NCI-H524 treated with DMSO at 0.1 percent for 48 hours (cell line): ENCODE results near the gene DOK3.

Experiments
- DNase-seq: peaks from one replicate; lab custom pipeline; 2025; lab: John Stamatoyannopoulos, UW

DOK3 gene

DNA sequence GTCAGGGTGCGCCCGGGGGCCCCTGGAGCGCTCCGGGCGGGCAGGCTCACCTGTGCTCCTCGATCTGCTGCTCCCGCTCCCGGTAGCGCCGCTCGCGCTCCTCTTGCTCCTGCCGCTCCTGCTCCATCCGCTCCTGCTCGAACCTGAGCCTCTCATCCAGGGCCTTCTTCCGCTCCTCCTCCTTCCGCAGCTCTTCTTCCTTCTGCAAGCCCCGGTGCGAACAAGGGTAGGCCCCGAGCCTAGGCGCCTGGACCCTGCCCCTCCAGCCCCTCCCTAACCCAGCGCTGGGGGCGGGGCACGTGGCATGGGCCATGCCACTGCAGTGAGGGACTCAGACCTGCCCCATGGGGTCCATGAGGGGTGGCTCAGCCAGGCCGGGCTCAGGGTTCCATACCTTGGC is 42.8 kb downstream of the DOK3 start:
- no peak for DNase-seq

DNA sequence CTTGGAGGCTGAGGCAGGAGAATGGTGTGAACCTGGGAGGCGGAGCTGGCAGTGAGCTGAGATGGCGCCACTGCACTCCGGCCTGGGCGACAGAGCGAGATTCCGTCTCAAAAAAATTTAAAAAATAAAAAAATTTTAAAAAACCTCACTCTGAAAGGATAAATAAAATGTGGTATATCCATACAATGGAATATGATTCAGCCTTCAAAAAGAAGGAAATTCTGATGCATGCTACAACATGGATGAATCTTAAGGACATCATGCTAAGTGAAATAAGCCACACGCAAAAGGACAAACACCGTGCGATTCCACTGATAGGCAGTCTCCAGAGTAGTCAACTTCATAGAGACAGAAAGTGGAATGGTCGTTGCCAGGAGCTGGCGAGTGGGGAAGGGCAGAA is 44.6 kb downstream of the DOK3 start:
- no peak for DNase-seq

DNA sequence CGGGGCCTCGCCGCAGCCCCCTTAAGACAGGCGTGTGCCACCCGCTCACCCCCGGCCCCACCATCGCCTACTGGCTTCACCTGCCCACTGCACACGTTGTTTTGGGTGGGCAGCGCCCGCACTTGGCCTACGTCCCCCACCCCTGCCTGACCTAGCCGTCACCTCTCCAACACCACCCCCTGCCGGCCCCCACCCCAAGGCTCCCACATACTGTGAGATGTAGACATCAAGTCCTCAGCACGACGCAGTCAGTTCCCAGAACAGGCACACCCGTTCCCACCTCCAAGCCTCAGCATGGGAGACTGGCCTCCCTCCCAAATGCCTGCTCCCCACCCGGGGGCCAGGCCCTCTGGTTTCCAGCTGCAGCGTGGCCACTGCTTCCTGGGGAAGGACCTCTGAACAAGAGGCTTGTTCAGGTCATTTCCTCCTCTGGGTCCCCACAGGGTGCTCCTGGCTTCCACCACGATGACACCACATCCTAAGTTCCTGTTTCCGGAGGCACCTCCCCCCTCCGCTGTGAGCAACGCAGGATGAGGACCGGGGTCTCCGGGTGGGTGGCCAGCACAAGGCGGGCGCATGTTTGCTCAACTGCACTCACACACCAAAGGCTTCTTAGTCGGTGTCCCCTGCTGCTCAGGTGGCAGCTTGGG is 47.5 kb downstream of the DOK3 start:
- DNase-seq: no peak

DNA sequence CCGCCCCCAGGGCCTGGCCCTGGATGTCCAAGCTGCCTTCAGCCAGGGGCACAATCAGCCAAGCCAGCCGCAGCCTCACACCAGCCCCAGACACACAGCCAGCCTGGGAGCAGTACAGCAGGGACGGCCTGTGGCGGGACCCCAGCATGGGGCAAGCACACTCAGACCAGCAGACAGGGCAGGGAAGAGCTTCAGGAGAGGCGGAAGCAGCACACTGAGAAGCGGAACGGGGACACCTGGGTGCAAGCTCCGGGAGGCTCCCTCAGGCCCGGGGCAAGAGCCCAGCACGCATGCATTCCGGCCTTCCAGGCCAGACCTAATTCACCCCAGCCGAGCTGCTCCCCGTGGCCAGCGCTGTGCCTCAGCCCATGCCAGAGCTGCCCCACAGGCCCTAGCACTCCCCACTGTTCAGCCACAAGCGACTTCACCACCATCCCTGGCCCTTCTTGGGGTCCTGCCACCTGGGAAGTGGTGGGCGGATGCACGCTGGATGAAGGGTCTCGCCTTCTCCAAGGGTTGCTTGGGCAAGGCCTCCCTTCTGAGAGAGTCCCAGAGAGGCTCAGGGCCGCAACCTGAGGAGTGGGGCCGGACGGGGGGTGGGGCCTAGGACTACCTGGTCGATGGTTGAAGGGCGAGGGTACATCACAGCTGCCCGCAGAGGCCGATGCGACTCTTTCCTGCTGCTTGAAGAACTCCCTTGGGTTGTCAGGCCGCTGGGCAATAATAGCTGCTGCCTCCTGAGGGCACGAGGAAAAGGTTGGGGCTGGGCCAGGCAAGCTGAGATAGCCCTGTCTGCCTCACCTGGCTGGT is 49.6 kb downstream of the DOK3 start:
- DNase-seq: no peak

DNA sequence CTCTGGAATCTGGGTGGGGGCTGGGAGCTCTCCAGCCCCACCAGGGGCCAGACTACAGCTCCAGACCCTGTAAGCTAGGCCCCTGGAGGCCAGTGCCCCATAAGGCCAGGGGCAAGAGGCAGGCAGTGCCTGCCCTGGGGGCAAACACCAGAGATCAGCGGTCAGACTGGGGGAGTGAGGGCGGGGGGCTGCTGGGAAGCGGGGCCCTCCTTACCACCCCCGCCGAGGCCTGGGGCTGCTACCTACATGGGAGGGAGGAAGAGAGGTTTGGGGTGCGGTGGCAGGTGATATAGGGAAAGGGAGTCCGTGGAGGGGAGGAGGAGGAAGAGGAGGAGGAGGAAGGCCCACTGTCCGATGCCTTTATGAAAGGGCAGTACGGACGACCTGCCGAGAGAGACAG is 50.3 kb downstream of the DOK3 start:
- no peak for DNase-seq

DNA sequence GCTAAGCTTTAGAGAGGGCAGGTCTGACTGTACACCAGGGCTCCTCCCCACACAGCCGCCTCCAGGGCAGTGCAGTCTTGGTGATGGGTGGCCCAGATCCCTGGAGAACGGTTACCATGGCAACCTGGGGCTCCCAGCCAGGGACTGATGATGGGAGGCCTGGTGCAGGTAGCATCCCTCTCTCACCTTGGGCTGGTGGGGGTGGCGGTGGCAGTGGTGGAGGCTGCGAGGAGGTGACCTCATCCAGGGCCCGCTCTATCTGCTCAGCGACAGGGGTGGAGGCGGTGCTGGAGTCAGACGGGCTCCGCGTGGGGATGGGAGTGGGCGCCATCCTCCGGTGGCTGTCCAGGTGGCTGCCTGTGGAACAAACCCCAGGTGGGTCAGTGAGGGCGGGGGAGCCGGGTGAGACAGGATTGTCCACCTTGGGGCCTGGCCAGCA is 50.7 kb downstream of the DOK3 start:
- DNase-seq: no peak

DNA sequence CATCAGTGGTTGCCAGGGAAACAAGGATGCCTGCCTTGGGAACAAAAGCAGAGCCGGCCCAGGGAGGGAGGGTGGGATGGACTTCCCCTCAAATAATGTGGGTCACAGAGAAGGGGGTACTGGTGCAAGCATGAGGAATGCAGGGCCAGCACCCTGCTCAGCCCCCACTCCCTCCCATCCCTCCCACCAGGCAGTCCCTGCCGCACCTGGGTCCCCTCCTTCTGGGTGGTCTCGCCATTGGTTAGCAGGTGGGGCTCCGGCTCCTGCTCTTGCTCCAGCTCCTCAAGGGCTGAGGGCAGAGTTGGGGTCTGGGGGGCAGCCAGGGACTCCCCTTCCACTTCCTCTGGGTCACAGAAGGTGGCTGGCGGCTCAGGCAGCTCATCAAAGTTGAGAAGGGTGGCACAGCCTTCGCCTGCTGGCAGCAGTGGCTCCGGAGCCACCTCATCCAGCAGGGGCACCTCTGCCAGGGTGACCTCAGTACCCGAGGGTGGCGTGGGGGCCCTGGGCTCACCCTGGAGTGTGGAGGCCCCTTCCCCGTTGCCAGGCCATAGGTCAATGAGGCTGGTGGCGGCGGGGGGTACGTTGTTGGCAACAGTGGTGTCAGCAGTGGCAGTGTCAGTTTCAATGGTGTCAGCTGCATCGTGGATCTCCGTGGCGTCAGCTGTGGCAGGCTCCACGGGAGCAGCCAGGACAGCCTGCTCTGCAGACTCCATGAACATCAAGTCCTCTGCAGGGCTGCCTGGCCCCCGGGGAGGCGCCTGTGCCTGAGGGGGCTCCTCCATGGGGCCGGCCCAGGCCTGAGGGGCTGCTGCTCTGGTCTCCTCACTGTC is 51.6 kb downstream of the DOK3 start:
- no peak for DNase-seq

DNA sequence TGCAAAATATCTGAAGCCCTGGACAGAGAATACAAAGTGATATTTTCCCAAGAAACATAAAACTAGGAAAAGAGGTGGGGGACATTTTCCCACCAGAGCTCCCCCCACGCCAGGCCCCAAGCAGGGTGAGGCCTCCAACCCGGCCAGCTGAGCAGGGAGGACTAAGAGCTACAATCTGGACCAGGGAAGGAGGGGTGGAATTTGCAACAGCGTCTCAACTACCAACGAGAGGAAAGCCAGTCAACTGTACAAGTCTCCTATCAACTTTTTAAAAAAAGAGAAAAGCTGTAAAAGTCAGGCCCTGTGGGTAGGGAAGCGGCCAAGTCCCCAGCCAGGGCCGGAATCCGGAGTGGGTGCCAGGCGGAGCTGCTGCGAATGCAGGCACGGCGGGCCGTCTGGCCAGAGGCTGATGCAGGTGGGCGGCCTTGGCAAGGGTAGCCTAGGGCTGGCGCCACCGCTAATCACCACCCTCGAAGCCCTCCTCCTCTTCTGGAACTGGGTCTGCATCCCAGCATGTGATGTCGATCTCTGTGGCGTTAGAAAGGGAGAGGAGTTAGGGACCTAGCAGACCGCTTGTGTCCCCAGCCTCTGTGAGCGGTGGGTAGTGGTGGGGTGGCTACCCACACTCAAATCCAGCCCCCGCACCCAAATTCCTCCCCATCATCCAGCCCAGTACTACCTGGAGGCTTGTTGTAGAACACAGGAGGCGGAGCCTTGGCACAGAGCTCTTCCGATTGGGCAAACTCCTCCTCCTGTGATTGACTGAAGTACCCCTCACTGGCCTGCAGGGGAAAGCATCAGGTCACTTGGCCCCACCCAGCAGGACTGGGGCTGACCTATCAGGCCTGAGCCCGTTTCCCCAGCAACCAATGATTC is 52.4 kb downstream of the DOK3 start:
- peak; percentile 45 for DNase-seq

DNA sequence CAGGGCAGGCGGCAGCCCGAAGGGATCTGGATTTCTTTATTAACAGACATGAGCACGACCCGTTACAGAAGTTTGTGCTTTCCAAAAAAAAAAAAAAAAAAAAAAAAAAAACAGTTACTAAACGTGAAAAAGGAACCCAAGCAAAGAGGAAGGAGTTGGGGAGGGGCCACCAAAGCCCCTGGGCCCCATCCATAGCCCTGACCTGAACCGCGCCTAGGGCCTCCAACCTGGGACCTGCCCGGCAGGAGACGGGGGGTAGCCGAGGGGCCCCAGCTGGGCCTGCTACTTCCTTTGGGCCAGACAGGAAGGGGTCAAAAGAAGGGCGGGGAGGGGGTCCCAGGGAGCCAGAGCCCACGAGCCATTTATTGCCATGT is 53.0 kb downstream of the DOK3 start:
- no peak for DNase-seq

DNA sequence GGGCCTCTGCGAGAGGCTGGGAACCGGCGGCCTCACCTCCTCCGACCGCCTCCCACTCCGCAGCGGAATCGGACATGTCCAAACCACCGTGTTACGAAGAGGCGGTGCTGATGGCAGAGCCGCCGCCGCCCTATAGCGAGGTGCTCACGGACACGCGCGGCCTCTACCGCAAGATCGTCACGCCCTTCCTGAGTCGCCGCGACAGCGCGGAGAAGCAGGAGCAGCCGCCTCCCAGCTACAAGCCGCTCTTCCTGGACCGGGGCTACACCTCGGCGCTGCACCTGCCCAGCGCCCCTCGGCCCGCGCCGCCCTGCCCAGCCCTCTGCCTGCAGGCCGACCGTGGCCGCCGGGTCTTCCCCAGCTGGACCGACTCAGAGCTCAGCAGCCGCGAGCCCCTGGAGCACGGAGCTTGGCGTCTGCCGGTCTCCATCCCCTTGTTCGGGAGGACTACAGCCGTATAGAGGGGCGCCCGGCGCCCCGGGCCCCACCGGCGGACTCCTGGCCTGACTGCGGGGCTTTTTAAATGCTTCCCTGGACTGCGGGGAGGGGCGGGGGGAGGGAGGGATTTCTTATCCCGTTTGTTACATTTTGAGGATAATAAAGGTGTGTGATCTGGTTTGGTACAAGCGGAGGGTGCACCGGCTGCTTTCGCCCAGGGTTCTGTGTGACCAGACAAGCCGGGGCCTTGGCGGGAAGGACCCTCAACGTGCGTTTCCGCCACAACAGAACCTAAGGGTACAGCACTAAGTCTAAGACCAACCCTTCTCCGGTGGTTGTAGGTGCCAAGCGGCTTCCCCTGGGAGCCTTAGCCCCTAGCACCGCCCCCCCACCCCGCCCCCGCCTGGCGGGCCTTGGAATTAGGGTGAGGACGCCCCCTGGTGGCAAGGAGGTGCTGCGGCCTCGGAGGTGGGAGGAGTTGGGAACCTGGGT is 53.7 kb downstream of the DOK3 start:
- DNase-seq: no peak

DNA sequence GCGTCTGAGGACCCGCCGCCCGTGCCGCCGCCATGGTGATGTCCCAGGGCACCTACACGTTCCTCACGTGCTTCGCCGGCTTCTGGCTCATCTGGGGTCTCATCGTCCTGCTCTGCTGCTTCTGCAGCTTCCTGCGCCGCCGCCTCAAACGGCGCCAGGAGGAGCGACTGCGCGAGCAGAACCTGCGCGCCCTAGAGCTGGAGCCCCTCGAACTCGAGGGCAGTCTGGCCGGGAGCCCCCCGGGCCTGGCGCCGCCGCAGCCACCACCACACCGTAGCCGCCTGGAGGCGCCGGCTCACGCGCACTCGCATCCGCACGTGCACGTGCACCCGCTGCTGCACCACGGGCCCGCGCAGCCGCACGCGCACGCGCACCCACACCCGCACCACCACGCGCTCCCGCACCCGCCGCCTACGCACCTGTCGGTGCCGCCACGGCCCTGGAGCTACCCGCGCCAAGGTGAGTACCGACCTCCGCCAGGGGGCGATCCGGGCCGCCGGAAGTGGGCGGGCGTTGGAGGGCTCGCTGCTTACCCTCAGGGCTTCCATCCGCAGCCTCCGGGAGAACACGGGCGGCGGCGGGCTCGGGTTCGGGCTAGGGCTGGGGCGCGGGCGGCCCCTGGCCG is 54.5 kb downstream of the DOK3 start:
- no peak for DNase-seq

DNA sequence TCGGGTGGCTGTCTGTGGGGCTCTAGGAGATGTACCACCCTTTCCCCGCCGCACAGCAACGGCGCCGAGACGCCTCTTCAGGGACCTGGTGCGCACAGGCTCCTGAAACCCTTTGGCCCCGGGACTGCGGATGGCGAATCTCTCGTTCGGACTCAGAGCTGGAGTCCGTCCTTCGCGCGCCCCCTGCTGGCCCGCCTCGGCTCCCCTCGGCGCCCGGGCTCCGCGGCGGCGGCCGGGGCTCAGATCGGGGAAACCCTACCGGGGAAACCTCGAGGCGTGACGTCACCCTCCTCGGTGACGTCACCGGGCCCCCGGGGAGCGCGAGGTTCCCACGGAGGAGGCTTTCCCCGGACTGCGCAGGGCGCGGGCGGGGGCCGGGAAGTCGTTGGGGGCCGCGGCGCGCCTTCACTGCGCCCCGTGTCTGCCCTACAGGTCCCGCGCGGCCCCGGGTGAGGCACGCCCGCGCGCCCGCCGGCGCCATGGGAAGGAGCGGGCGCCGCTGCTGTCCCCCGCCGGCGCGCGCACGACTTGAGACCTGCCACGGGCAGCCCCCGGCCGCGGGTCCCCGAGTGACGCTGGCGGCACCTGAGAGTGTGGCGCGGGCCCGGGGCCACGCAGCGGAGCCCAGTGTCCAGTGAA is 55.1 kb downstream of the DOK3 start:
- no peak for DNase-seq

DNA sequence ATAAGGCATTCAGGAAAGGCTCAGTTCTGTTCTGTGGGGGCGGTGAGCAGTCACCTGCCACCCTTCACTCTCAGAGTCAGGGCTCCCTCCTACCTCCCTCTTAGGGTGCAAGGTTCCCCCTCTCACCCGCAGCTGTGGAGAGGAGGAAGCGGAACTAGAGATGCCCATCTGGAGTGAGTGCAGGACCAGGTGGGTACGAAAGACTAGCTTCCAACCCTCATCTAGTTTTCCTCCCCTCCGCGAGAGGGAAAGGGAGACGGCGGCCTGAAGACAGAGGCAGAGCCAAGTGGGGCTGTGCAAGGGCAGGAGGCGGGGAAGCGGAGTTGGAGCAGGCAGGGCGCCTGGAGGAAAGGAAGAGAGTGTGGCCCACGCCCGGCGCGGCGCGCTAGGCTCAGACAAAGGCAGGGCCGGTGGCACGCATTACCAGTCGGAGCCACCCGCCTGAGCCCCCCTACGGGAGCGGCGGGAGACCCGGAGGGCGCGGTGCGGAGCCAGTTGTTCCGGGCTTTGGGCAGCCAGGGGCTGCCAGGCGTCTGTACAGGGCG is 55.7 kb downstream of the DOK3 start:
- DNase-seq: no peak

DNA sequence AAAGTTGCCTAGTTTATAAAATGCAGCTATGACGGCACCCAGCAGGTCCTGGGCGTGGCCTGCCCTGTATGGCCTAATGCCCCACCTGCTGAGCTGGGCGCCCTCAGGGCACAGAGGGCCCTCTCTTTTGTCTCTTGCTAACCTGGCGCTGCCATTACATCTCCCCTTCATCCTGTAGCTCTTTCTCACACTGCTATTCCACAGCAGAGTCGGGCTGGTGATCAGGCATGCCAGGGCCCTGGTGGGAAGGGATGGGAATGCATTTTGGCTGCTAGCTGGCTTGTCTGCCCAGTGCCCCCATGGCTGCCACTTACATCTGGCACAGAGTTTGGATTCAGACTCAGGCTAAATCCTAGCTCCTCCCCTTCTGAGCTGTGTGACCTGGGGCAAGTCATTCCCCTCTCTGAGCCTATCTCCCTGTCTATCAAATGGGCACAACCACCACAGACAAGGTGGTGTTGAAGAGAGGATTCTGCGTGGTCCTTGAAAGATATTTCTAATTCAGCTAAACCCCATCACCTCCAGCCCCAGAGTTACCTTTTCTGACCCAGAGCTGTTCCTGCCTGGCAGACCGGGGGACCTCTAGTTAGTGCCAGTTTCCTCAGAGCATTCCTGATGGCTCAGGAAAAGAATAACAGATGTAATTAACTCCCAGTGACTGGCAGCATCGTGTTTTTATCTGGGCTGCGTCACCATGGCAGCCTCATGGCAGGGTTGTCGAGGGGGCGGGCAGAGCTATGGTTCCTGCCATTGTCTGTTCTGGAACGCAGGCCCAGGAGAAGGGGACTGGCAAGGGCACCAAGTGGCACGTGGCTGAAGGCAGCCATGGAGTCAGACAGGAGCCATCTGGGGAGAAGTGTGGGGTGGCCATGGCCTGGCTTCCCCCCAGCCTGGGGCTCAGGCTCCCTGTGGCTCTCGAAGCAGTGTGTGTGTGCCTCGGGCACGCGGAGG is 56.7 kb downstream of the DOK3 start:
- DNase-seq: no peak
